GM21367 (cell line): ENCODE data around the gene STARD3NL.

Source experiments
- ATAC-seq: cut with Tn5 transposase; IDR thresholded peaks from one replicate; pipeline ENCODE4 v1.9.1; 2021; ENCODE audit not compliant: unreplicated experiment

STARD3NL gene

GRCh38 chr7:38182450-38182849, 4.4 kb downstream of the STARD3NL start:
- no peak for ATAC-seq

- ATAC-seq, result no peak
These were observed 7.6 kb downstream of the STARD3NL start for GRCh38 chr7:38185395-38186307.

GRCh38 chr7:38186593-38187314, 8.7 kb downstream of the STARD3NL start:
- ATAC-seq, result no peak

- ATAC-seq, result peak; percentile 85
These were observed 9.9 kb downstream of the STARD3NL start for GRCh38 chr7:38187794-38188440.

GRCh38 chr7:38189231-38189938, 11.3 kb downstream of the STARD3NL start:
- ATAC-seq, result no peak

GRCh38 chr7:38190011-38190410, 12.0 kb downstream of the STARD3NL start:
- ATAC-seq, result no peak

GRCh38 chr7:38191791-38192190, 13.7 kb downstream of the STARD3NL start:
- ATAC-seq, result no peak

- no peak for ATAC-seq
These were observed 14.3 kb downstream of the STARD3NL start for GRCh38 chr7:38192327-38192726.

GRCh38 chr7:38195804-38196595, 18.0 kb downstream of the STARD3NL start:
- no peak for ATAC-seq

GRCh38 chr7:38198366-38198765, 20.3 kb downstream of the STARD3NL start:
- no peak for ATAC-seq

GRCh38 chr7:38199154-38199553, 21.1 kb downstream of the STARD3NL start:
- no peak for ATAC-seq

- no peak for ATAC-seq
These were observed 21.7 kb downstream of the STARD3NL start for GRCh38 chr7:38199782-38200181.

- no peak for ATAC-seq
These were observed 28.0 kb downstream of the STARD3NL start for GRCh38 chr7:38206071-38206470.

- ATAC-seq, result no peak
These were observed 29.8 kb downstream of the STARD3NL start for GRCh38 chr7:38207843-38208242.

- no peak for ATAC-seq
These were observed 33.4 kb downstream of the STARD3NL start for GRCh38 chr7:38211486-38211885.

GRCh38 chr7:38211940-38212339, 33.9 kb downstream of the STARD3NL start:
- ATAC-seq, result no peak

GRCh38 chr7:38215115-38215514, 37.1 kb downstream of the STARD3NL start:
- no peak for ATAC-seq

GRCh38 chr7:38215735-38216670, 38.0 kb downstream of the STARD3NL start:
- peak; percentile 93 for ATAC-seq

- ATAC-seq, result no peak
These were observed 39.6 kb downstream of the STARD3NL start for GRCh38 chr7:38217672-38218071.
